HL-60/S4 treated with phorbol 12-myristate 13-acetate at 8.2 ng/mL for 4 days and 3 days (cell line): ENCODE data around the gene TMCO5A.
"Not testable (repeated sequence)": the region's sequence is repeated elsewhere in the genome, so short reads cannot be mapped to it uniquely, and the experiment has no call there.

Experiments used
- in situ Hi-C: fragments of 300-500 bp; cut with MboI; formaldehyde crosslinking; loops from 2 replicates; pipeline ENCODE4 v1.15.0; 2022; ENCODE audit warnings: low sequenced_read_pairs

Gene TMCO5A

GRCh38 chr15:37934340-37934739 is at the start of gene TMCO5A:
TMCO5A (plus strand) TSS chr15:37934640; CDS start chr15:37936324, 1,684 bp downstream.
- in situ Hi-C loops: no loop called here

- in situ Hi-C loops: no loop called here
Observed at GRCh38 chr15:37885651-37886050, 48.8 kb upstream of the TMCO5A start.

GRCh38 chr15:37888356-37888755 is 46.1 kb upstream of the TMCO5A start:
- in situ Hi-C loops: no loop called here

GRCh38 chr15:37891766-37892368 is 42.6 kb upstream of the TMCO5A start:
- in situ Hi-C loops: no loop called here

- in situ Hi-C loops: no loop called here
Observed at GRCh38 chr15:37893309-37893708, 41.1 kb upstream of the TMCO5A start.

- in situ Hi-C loops: no loop called here
Observed at GRCh38 chr15:37898362-37898761, 36.1 kb upstream of the TMCO5A start.

GRCh38 chr15:37900326-37901221 is 33.9 kb upstream of the TMCO5A start:
- in situ Hi-C loops: no loop called here

GRCh38 chr15:37902126-37902525 is 32.3 kb upstream of the TMCO5A start:
- in situ Hi-C loops: no loop called here

- in situ Hi-C loops: no loop called here
Observed at GRCh38 chr15:37903919-37904625, 30.4 kb upstream of the TMCO5A start.

GRCh38 chr15:37907136-37907535 is 27.3 kb upstream of the TMCO5A start:
- in situ Hi-C loops: no loop called here

GRCh38 chr15:37921527-37922385 is 12.7 kb upstream of the TMCO5A start:
- in situ Hi-C loops: no loop called here

GRCh38 chr15:37926136-37926535 is 8.3 kb upstream of the TMCO5A start:
- in situ Hi-C loops: no loop called here

GRCh38 chr15:37929238-37929637 is 5.2 kb upstream of the TMCO5A start:
- in situ Hi-C loops: no loop called here

GRCh38 chr15:37931321-37931720 is 3.1 kb upstream of the TMCO5A start:
- in situ Hi-C loops: no loop called here

GRCh38 chr15:37931868-37932267 is 2.6 kb upstream of the TMCO5A start:
- in situ Hi-C loops: no loop called here

GRCh38 chr15:37932549-37932948 is 1.9 kb upstream of the TMCO5A start:
- in situ Hi-C loops: no loop called here

GRCh38 chr15:37933666-37934065 is 774 bp upstream of the TMCO5A start:
- in situ Hi-C loops: no loop called here

- in situ Hi-C loops: no loop called here
Observed at GRCh38 chr15:37940876-37941275, 6.4 kb downstream of the TMCO5A start.

GRCh38 chr15:37941779-37942178 is 7.3 kb downstream of the TMCO5A start:
- in situ Hi-C loops: no loop called here

GRCh38 chr15:37951999-37952398 is 17.6 kb downstream of the TMCO5A start:
- in situ Hi-C loops: no loop called here

GRCh38 chr15:37960742-37961141 is 26.3 kb downstream of the TMCO5A start:
- in situ Hi-C loops: not testable (repeated sequence)
